GM12878 (cell line): ENCODE data around the gene GNAL. TPM values are rescaled to one million over a fixed set of nuclear protein-coding genes. Genes with fewer than 3 reads are reported as not detected.

Source experiments
- ATAC-seq: fragments of 200-7000 bp; cut with Tn5 transposase; 3 replicates; pipeline ENCODE4 v1.9.1; 2020; ENCODE audit warnings: mild to moderate bottlenecking, moderate library complexity
- BruUV-seq: library from RNA; stranded (reverse); fragments of 400-500 nt; replicated peaks from 2 replicates; lab custom pipeline; 2021; lab: Mats Ljungman, UMichigan
- CTCF ChIA-PET: fragments of 300-600 bp; sonication (Branson Sonifier 250); formaldehyde crosslinking; extraction: SDS; loops from one replicate; lab custom pipeline; 2021; ENCODE audit warnings: inconsistent platforms; lab: Yijun Ruan, JAX
- POLR2A ChIA-PET: fragments of 350-600 bp; formaldehyde crosslinking; extraction: SDS; loops from one replicate; lab custom pipeline; 2021; ENCODE audit warnings: inconsistent platforms; lab: Charles Lee
- RAD21 ChIA-PET: fragments of 300-600 bp; sonication (Branson Sonifier 250); formaldehyde crosslinking; loops from one replicate; lab custom pipeline; 2023; ENCODE audit warnings: antibody characterized with exemption; ENCODE audit not compliant: unreplicated experiment; lab: Charles Lee
- SMC1A ChIA-PET: fragments of 300-600 bp; sonication (Branson Sonifier 250); formaldehyde crosslinking; loops from one replicate; lab custom pipeline; 2023; ENCODE audit not compliant: unreplicated experiment, uncharacterized antibody; lab: Charles Lee
- DNase-seq: peaks from one replicate; pipeline ENCODE4 v3.0.0-alpha.2; 2011; ENCODE audit warnings: low read depth, low spot score
- FAIRE-seq: peaks from 3 replicates; lab custom pipeline; 2011; peaks lifted over from hg19 to GRCh38; lab: Jason Lieb, UNC
- H2AFZ ChIP-seq: 2 replicates; pipeline ENCODE4 v1.6.0; 2011; ENCODE audit warnings: low read depth, low read length, control low read depth; ENCODE audit not compliant: control insufficient read depth
- H3K27ac ChIP-seq: 2 replicates; pipeline ENCODE4 v1.5.1; 2011; ENCODE audit warnings: control low read depth; ENCODE audit not compliant: control insufficient read depth, insufficient read depth
- H3K27me3 ChIP-seq, 2 experiments: replicated peaks in 1 of 2; 2 replicates each; pipeline versions ENCODE4 v1.6.0 to v1.6.1; 2011; ENCODE audit warnings: low read length in 1 of 2; ENCODE audit not compliant: control insufficient read depth in 2 of 2, insufficient read depth in 2 of 2
- H3K36me3 ChIP-seq, 2 experiments: 2 replicates each; pipeline ENCODE4 v1.5.1; 2011; ENCODE audit warnings: low read length in 1 of 2; ENCODE audit not compliant: control insufficient read depth in 2 of 2, insufficient read depth in 2 of 2
- H3K4me1 ChIP-seq: 2 replicates; pipeline ENCODE4 v1.6.1; 2011; ENCODE audit warnings: mild to moderate bottlenecking, low read length, moderate library complexity, mixed read lengths; ENCODE audit not compliant: control insufficient read depth, insufficient read depth
- H3K4me2 ChIP-seq: 2 replicates; pipeline ENCODE4 v1.6.0; 2011; ENCODE audit warnings: control low read depth; ENCODE audit not compliant: control insufficient read depth, insufficient read depth
- H3K4me3 ChIP-seq: fragments of 200-600 bp; sonication (generic); 2 replicates; pipeline ENCODE4 v1.5.1; 2016
- H3K79me2 ChIP-seq: 2 replicates; pipeline ENCODE4 v1.6.0; 2011; ENCODE audit warnings: low read length; ENCODE audit not compliant: control insufficient read depth, insufficient read depth
- H3K9ac ChIP-seq: 2 replicates; pipeline ENCODE4 v1.8.0; 2011; ENCODE audit warnings: low read length, control low read depth, mixed read lengths; ENCODE audit not compliant: control insufficient read depth, insufficient read depth
- H3K9me3 ChIP-seq: replicated peaks from 3 replicates; pipeline ENCODE4 v1.5.1; 2011; ENCODE audit warnings: mild to moderate bottlenecking, low read length; ENCODE audit not compliant: control insufficient read depth, insufficient read depth
- H4K20me1 ChIP-seq: 2 replicates; pipeline ENCODE4 v1.6.0; 2011; ENCODE audit not compliant: control insufficient read depth, insufficient read depth
- BACH1 ChIP-seq: fragments of 450-650 bp; IDR thresholded peaks from 2 replicates; pipeline ENCODE4 v1.6.1; 2017; ENCODE audit warnings: mild to moderate bottlenecking, borderline replicate concordance
- DPF2 ChIP-seq: fragments of 450-650 bp; IDR thresholded peaks from 2 replicates; pipeline ENCODE4 v1.6.1; 2017; ENCODE audit warnings: mild to moderate bottlenecking
- HDAC2 ChIP-seq: fragments of 200-600 bp; sonication (generic); IDR thresholded peaks from 2 replicates; pipeline ENCODE4 v1.6.1; 2017
- KLF5 ChIP-seq: fragments of 450-650 bp; IDR thresholded peaks from 2 replicates; pipeline ENCODE4 v1.6.1; 2014; ENCODE audit warnings: mild to moderate bottlenecking; ENCODE audit not compliant: partially characterized antibody
- NFIC ChIP-seq: IDR thresholded peaks from 2 replicates; pipeline ENCODE4 v1.6.1; 2012; ENCODE audit warnings: low read depth, mild to moderate bottlenecking, inconsistent platforms, low read length, moderate library complexity
- NR2C1 ChIP-seq: fragments of 450-650 bp; IDR thresholded peaks from 2 replicates; pipeline ENCODE4 v1.6.1; 2017; ENCODE audit warnings: antibody characterized with exemption, mild to moderate bottlenecking, moderate library complexity
- PAX8 ChIP-seq: fragments of 450-650 bp; IDR thresholded peaks from 2 replicates; pipeline ENCODE4 v1.6.1; 2017; ENCODE audit warnings: mild to moderate bottlenecking, moderate library complexity
- SMAD5 ChIP-seq: IDR thresholded peaks from 2 replicates; pipeline ENCODE4 v1.6.1; 2016; ENCODE audit warnings: antibody characterized with exemption, low read depth
- TCF3 ChIP-seq: IDR thresholded peaks from 2 replicates; pipeline ENCODE4 v1.6.1; 2012; ENCODE audit warnings: low read depth, mild to moderate bottlenecking, low read length, borderline replicate concordance; ENCODE audit not compliant: insufficient read depth
- WGBS: methylation state at CpG from one replicate; pipeline ENCODE4 v1.1.6; 2016; ENCODE audit warnings: low lambda C conversion rate; ENCODE audit not compliant: insufficient replicate concordance, insufficient coverage; ENCODE audit errors: missing lambda C conversion rate; 5-methylcytosine and 5-hydroxymethylcytosine counted together
- in situ Hi-C: fragments of 300-500 bp; cut with MboI; formaldehyde crosslinking; loops from 9 replicates; pipeline ENCODE4 v1.14.3; 2018; ENCODE audit warnings: mixed read lengths
- intact Hi-C: fragments of 100-400 bp; cut with micrococcal nuclease; formaldehyde crosslinking; loops from one replicate; pipeline ENCODE4 v1.14.2; 2022; ENCODE audit not compliant: unreplicated experiment
- polyA plus RNA-seq, 11 experiments: library from polyadenylated mRNA; depleted of rRNA in 4 of 11; unstranded in 6 of 11; stranded (reverse) in 5 of 11; fragments of >200 nt; fragmentation: Nextera tagmentation in 4 of 11; fragmentation: Illumina TruSeq in 1 of 11; extraction: Ambion mirVana in 4 of 11; extraction: Trizol in 1 of 11; gene quantifications; 1 replicate in 1 of 11; 2 replicates in 10 of 11; pipeline versions ENCODE4 v1.2.1 to v1.2.3, GENCODE V29; 2011 to 2016; ENCODE audit warnings: inconsistent platforms in 2 of 11, missing spikeins in 2 of 11, low read depth in 1 of 11
- total RNA-seq, 4 experiments: library from RNA; depleted of rRNA in 3 of 4; stranded (reverse); fragments of >200 nt in 3 of 4; fragmentation: Illumina TruSeq in 1 of 4; extraction: Trizol in 1 of 4; gene quantifications; 2 replicates each; pipeline versions ENCODE4 v1.2.1 to v1.2.3, GENCODE V29; 2013 to 2021
- TF ChIP-seq, protein P1 (sequence below): IDR thresholded peaks from 2 replicates; pipeline ENCODE4 v1.6.1; 2012; ENCODE audit warnings: low read depth, low read length, improper control_type of control experiment
- TF ChIP-seq, protein P2 (sequence below): fragments of 450-650 bp; IDR thresholded peaks from 2 replicates; pipeline ENCODE4 v1.6.1; 2017; ENCODE audit warnings: antibody characterized with exemption, mild to moderate bottlenecking, moderate library complexity
- TF ChIP-seq, protein P3 (sequence below): IDR thresholded peaks from 2 replicates; pipeline ENCODE4 v1.6.1; 2012; ENCODE audit warnings: improper control_type of control experiment, low read depth, low read length; ENCODE audit not compliant: insufficient replicate concordance
- TF ChIP-seq, protein P4 (sequence below): fragments of 150-350 bp; IDR thresholded peaks from 2 replicates; pipeline ENCODE4 v1.6.1; 2014; ENCODE audit warnings: mild to moderate bottlenecking, low read depth, low read length

Gene GNAL
- total and polyA plus RNA-seq, 10 of the 15 experiments (the other 5 are each of a cell fraction or from before 2014, with no cell fraction given), result 0.02 to 0.39 (median 0.05) TPM; not detected in 5

DNA sequence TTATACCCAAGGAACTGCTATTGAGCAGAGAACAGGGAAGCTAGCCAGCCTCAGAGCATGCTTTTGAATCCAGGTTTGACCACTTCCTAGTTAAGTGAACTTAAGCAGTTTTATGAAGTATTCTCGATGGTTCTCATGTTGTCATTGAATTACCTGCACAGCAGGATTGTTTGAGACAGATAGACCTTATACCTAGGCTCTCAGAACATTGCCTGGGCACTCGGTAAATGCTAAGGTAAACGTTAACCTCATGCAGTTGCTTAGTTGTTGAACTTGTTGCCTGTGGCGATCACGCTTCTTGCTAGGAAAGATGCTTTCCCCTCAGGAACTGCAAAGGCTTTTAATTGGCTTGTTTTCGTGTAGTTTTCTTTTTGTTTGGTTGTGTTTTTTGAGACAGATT lies 128.2 kb downstream of the GNAL start:
- Histone ChIP-seq H4K20me1 (no peaks in the 10 kb centered on the region), H3K79me2 (no peaks in the 10 kb centered on the region), H3K4me3 (no peak overlapping the region), H3K27ac (no peak overlapping the region), H3K9me3 (no peaks in the 10 kb centered on the region), H3K27me3 (no peaks in the 10 kb centered on the region), H3K36me3 (no peaks in the 10 kb centered on the region), H3K4me2 (no peak overlapping the region), H2AFZ (no peak overlapping the region), H3K9ac (no peak overlapping the region), H3K4me1 (no peaks in the 10 kb centered on the region)
- CTCF ChIA-PET, result no interaction called here
- POLR2A ChIA-PET, result no interaction called here
- DNase-seq, result no peak
- SMC1A ChIA-PET, result interaction anchor here (1.5 kb wide), 1 partner anchor 18 kb away, joined by 4 read pairs; no protein-coding TSS in a partner anchor
- no peak for ATAC-seq
- FAIRE-seq, result no peak
- 60% methylated on average over 6 of the region's 6 CpGs for WGBS
- in situ Hi-C loops (no loop called here), intact Hi-C loops (loop anchor here (10.0 kb wide), 1 partner anchor 62 kb away; no protein-coding TSS in a partner anchor)
- no TSS peak for BruUV-seq
- RAD21 ChIA-PET, result no interaction called here
- TF ChIP-seq TCF3 (no peak), PAX8 (no peak), NFIC (no peak), HDAC2 (no peak), KLF5 (no peak), NR2C1 (no peak), SMAD5 (no peak), DPF2 (no peak), BACH1 (no peak)
- TF ChIP-seq, protein P1, sequence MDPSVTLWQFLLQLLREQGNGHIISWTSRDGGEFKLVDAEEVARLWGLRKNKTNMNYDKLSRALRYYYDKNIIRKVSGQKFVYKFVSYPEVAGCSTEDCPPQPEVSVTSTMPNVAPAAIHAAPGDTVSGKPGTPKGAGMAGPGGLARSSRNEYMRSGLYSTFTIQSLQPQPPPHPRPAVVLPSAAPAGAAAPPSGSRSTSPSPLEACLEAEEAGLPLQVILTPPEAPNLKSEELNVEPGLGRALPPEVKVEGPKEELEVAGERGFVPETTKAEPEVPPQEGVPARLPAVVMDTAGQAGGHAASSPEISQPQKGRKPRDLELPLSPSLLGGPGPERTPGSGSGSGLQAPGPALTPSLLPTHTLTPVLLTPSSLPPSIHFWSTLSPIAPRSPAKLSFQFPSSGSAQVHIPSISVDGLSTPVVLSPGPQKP, result no peak
- TF ChIP-seq, protein P2, sequence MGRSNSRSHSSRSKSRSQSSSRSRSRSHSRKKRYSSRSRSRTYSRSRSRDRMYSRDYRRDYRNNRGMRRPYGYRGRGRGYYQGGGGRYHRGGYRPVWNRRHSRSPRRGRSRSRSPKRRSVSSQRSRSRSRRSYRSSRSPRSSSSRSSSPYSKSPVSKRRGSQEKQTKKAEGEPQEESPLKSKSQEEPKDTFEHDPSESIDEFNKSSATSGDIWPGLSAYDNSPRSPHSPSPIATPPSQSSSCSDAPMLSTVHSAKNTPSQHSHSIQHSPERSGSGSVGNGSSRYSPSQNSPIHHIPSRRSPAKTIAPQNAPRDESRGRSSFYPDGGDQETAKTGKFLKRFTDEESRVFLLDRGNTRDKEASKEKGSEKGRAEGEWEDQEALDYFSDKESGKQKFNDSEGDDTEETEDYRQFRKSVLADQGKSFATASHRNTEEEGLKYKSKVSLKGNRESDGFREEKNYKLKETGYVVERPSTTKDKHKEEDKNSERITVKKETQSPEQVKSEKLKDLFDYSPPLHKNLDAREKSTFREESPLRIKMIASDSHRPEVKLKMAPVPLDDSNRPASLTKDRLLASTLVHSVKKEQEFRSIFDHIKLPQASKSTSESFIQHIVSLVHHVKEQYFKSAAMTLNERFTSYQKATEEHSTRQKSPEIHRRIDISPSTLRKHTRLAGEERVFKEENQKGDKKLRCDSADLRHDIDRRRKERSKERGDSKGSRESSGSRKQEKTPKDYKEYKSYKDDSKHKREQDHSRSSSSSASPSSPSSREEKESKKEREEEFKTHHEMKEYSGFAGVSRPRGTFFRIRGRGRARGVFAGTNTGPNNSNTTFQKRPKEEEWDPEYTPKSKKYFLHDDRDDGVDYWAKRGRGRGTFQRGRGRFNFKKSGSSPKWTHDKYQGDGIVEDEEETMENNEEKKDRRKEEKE, result no peak
- TF ChIP-seq, protein P3, sequence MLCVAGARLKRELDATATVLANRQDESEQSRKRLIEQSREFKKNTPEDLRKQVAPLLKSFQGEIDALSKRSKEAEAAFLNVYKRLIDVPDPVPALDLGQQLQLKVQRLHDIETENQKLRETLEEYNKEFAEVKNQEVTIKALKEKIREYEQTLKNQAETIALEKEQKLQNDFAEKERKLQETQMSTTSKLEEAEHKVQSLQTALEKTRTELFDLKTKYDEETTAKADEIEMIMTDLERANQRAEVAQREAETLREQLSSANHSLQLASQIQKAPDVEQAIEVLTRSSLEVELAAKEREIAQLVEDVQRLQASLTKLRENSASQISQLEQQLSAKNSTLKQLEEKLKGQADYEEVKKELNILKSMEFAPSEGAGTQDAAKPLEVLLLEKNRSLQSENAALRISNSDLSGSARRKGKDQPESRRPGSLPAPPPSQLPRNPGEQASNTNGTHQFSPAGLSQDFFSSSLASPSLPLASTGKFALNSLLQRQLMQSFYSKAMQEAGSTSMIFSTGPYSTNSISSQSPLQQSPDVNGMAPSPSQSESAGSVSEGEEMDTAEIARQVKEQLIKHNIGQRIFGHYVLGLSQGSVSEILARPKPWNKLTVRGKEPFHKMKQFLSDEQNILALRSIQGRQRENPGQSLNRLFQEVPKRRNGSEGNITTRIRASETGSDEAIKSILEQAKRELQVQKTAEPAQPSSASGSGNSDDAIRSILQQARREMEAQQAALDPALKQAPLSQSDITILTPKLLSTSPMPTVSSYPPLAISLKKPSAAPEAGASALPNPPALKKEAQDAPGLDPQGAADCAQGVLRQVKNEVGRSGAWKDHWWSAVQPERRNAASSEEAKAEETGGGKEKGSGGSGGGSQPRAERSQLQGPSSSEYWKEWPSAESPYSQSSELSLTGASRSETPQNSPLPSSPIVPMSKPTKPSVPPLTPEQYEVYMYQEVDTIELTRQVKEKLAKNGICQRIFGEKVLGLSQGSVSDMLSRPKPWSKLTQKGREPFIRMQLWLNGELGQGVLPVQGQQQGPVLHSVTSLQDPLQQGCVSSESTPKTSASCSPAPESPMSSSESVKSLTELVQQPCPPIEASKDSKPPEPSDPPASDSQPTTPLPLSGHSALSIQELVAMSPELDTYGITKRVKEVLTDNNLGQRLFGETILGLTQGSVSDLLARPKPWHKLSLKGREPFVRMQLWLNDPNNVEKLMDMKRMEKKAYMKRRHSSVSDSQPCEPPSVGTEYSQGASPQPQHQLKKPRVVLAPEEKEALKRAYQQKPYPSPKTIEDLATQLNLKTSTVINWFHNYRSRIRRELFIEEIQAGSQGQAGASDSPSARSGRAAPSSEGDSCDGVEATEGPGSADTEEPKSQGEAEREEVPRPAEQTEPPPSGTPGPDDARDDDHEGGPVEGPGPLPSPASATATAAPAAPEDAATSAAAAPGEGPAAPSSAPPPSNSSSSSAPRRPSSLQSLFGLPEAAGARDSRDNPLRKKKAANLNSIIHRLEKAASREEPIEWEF, result no peak
- TF ChIP-seq, protein P4, sequence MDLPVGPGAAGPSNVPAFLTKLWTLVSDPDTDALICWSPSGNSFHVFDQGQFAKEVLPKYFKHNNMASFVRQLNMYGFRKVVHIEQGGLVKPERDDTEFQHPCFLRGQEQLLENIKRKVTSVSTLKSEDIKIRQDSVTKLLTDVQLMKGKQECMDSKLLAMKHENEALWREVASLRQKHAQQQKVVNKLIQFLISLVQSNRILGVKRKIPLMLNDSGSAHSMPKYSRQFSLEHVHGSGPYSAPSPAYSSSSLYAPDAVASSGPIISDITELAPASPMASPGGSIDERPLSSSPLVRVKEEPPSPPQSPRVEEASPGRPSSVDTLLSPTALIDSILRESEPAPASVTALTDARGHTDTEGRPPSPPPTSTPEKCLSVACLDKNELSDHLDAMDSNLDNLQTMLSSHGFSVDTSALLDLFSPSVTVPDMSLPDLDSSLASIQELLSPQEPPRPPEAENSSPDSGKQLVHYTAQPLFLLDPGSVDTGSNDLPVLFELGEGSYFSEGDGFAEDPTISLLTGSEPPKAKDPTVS, result no peak
